Activated naive CD8-positive, alpha-beta T cell treated with anti-CD3 and anti-CD28 coated beads, Interleukin-2, amount 50 U/mL, for 16 hours (primary cell): ENCODE results near the gene AFG3L2.

Experiments used
- DNase-seq: peaks from one replicate; pipeline ENCODE4 v3.0.0-alpha.2; 2020; ENCODE audit warnings: low read depth, low spot score

AFG3L2 gene

DNA sequence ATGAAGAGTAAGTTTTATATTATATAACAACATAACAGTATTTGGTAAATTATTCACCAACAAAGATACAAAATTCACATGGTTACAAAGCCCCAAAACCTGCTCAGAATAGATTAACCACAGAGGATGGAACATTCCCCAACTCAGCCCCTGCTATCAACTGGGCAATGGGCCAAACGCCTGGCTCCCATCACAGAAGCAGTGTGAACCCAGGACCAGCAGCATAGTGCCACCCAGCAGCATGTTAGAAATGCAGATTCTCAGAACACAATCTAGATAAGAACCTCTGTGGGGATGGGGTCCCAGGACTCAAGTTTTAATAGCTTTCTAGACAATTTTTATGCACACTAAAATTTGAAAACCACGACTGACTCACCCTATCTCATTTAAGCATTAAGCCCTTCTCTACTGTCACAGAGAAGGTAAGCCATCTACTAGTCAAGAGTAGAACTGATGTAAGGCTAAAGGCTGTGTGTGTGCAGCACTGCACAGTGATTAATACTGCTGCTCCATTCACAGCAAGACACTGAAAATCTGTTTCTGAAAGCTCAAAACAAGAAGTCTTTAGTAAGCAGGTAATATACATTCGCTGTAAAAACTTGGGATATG is 15.2 kb downstream of the AFG3L2 start:
- DNase-seq: no peak

GRCh38 chr18:12359515-12359927 is 17.5 kb downstream of the AFG3L2 start:
- DNase-seq: no peak

DNA sequence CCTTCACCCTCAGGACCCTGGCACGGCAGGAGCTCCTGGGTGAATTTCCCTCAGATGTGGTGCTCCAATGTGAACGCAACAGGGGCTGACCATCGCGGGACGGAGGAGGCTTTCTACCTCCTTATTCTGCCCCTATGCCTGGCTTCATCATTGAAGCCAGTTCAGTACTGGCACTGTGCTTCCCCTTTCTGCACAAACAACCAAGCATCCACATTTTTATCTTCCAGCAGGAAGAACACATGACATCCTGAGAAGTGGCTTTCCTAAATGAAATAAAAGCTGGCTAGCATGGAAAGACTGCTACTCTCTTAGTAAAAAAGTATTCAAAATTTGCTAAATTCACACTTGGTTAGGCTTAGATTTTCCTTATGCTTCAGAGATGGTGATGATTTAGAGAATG is 24.8 kb downstream of the AFG3L2 start:
- DNase-seq: no peak

DNA sequence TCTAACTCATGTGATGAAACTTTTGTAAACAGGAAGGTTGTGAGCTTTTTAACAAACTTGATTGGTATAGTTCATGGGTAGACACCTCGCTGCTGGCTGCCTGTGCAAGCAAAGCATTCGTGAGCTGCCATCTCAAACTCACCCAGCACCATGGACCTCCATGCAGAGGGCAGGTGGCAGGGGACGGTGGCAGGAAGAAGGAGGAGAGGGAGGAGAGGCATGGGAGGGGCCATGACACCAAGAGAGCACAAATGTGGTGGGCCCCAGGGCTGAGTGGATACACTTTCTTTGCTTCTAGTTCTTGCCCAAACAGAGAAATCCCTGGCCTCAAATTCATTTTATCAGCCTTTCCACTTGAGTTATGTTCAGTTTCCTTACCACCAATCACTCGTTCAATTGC is 29.1 kb downstream of the AFG3L2 start:
- no peak for DNase-seq

- no peak for DNase-seq
Measured at GRCh38 chr18:12346240-12346565, 30.8 kb downstream of the AFG3L2 start.

DNA sequence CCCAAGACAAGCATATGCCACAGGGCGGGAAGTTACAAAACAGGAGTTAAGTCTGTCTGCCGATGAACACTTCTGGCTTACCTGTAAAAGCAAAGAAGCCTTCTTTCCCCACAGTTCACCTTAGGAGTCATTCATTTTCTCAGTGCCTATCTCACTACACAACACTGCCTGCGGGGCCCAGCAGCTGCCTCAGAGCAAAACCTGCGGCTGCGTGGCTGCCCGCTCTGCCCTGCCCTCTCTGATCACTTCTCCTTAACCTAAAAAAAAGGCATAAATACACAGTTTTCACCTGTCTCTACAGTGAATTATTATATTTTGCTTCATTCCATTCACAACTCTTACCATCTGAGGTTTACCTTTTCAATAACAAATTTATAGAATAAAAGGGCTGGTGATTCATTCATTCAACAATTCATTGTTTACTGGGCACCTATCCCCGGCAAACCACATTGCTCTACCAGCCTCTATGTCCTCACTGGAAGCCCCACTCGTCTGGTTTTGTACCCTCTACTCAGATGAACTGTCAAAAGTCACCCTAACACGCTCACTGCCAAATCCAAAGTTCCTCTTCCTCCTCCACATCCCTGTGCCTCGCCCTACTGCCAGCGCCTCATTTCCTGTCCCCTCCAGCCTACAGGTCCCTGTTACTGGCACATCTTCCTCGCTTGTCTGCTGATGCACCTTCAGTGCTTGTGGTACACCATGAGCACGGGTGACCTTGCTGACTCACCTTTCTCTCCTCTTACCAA is 31.4 kb downstream of the AFG3L2 start:
- DNase-seq: no peak

GRCh38 chr18:12342661-12343060 is 34.4 kb downstream of the AFG3L2 start:
- no peak for DNase-seq

GRCh38 chr18:12340945-12341660 is 35.9 kb downstream of the AFG3L2 start:
- no peak for DNase-seq

GRCh38 chr18:12338382-12338781 is 38.6 kb downstream of the AFG3L2 start:
- no peak for DNase-seq

- DNase-seq: no peak
Measured at GRCh38 chr18:12336887-12337286, 40.1 kb downstream of the AFG3L2 start.

DNA sequence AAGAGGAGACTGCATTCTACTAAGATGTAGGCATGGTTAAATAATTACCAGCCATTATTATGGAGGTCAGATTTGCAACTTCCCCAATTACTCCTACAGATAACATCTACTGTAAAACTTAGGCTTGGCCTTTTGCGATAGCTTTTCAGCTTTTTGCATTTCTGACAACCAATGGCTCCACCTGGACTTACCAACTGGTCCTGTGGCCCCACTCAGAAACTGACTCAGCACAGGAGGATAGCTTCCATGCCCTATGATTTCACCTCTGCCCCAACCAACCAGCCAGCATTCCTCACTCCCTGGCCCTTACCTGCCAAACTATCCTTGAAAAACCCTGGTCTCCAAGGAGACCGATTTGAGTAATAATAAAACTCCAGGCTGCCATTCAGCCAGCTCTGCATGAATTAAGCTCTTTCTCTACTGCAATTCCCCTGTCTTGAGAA is 40.8 kb downstream of the AFG3L2 start:
- no peak for DNase-seq

DNA sequence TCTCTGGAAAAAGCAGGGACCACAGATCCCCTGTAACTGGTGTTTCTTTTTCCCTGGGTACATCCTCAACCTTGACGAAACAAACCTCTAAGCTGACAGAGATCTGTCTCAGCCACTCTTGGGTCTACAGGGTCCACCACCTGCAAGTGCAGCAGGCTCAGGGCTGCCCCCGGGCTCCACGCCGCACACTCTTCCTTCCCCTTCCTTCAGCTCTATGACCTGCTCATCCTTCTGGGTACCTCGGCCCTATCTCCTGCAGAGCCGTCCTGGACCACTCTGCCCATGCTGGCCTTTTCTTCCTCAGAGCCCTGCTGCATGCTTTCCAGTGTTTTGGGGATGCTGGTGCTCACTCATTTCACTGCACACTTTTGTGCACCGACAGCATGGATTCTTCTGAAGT is 41.5 kb downstream of the AFG3L2 start:
- DNase-seq: no peak

GRCh38 chr18:12334863-12335262 is 42.2 kb downstream of the AFG3L2 start:
- DNase-seq: no peak

GRCh38 chr18:12334366-12334808 is 42.6 kb downstream of the AFG3L2 start:
- DNase-seq: no peak

DNA sequence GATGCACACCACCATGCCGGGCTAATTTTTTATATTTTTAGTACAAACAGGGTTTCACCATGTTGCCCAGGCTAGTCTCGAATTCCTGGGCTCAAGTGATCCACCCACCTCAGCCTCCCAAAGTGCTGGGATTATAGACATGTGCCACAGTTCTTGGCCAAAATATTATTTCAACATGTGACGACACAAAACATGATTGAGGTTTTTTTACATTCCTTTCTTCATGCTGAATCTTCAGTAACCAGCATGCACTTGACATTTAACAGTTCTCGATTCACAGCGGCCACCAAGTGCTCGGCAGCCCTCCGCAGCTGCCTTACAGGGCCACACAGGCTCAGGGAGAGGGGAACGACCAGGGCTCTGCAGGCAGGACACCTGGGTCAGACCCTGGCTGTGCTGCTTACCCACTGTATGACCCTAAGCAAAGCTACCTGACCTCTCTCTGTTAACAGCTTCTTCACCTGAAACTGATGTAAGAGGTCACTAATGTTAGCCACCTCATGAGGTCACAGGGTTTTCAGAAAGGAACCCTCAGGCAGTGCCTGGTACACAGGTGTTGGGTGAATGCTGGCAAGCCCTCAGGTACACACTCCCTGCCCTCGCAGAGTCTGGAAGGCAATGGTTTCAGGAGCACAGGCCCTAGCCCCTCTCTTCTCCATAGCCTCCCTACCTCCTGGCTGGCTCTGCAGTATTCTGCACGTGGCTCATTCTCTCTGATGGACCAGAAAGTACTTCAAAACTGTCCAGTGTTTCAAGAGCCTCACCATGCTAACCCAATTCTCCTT is 43.3 kb downstream of the AFG3L2 start:
- DNase-seq: no peak

DNA sequence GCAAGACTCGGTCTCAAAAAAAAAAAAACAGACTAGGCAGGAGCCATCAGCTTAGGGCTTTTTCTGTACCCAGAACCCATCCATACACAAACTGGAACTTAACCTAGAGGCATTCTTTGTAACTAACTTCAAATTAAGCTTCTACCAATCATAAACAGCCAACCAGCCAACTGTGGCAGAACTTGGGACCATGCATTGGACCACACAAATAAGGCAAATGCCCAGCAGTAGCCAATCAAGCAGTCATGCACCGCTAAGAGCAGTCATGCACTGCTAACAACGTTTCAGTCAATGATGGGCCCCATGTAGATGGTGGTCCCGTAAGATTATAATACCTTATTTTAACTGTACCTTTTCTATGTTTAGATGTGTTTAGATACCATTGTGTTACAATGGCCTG is 46.3 kb downstream of the AFG3L2 start:
- no peak for DNase-seq

GRCh38 chr18:12329125-12329698 is 47.8 kb downstream of the AFG3L2 start:
- no peak for DNase-seq

- no peak for DNase-seq
Measured at GRCh38 chr18:12328179-12328823, 48.7 kb downstream of the AFG3L2 start.

DNA sequence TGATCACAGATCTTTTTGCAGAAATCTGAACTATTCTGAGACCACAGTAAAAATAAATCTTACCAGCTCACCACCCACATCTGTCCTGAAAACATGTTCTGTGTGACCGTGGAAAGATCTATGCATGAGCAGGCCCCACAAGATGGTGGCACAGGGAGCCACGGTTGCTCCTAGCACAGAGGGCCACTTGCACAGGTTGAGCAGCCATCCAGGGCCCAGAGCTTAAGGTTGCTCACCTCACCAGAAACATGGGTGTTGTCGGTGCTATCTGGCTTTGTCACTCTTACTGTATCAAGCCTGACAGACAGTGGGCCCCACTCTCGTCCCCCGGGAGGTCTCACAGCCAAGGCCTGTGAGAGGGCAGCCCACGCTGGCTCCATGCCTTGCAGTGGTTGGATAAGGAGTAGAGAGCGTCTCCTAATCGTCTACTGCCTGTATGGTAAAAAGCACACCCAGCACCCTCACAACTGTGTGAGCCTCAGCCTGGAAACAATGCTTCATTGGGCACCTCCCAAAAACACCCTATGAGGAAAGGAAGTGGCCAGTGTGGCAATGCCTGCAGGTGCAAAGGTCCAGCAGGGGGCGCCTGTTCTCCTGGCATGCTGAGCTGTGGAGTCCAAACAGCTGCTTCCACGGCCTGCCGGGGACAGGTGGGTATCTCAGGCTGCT is 49.4 kb downstream of the AFG3L2 start:
- peak; percentile 29 for DNase-seq

DNA sequence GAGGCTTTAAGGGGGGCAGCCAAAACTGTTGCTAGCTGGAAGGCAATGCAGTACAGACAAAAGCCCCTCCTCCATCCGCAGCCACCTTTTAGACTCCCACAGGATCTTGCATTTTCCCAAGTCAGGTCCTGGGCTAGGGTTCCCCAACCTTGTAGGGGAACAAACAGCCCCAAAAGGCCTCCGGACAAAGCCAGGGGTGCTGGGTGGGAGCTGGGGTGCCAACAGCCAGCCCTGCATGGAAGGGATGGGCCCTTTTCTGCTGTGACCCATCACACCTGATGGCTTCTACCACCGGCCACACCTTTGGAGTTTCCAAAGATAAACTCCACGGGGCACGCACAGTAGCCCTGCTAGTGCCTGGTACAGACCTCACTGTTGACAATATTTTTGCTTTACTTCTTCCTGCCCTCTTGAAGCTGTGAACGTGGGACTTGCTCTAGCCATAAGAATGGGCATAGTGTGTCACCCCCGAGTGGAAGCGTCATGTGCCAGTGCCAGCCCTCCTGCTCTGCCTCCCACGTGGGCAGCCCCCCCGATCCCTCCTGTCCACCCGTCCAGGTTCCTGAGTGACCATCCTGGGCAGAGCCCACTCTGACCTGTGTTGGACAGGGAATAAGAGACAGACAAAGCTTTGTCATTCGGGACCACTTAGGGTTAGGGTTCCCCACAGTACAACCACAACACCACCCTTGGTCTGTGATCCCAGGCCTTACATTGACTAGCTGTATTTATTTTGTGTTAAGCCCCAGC is 50.1 kb downstream of the AFG3L2 start:
- DNase-seq: no peak
